Posterior cingulate gyrus (tissue), 11 donors: Measurements from ENCODE around the gene FNDC10.

Experiments used
- DNase-seq, 10 donors: peaks; one replicate each; pipeline versions ENCODE4 v3.0.0 to v3.0.0-alpha.2; 2020 to 2021; ENCODE audit warnings: mixed read lengths in 3 of 10
- intact Hi-C: fragments of 100-400 bp; cut with DNase I; formaldehyde crosslinking; loops from one replicate; pipeline ENCODE4 v1.15.1; 2023

Gene FNDC10

DNA sequence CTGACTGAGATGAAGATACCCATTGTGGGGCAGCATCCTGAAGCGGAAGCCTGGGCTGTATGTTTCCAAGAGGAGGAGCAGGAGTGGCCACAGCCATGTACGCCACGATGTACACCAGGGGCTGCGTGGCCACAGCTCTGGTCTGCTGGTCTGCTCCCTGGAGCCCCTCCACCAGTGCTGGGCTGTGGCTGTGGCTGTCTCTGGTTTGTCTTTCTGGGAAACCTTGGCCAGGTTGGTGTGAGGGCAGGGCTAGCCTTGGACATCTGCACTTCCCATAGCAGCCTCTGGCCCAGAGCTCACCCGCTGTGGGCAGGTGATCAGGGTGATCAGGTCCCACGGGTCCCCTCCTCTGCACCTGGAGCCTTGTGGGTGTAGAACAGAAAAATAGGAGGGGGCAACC is 18.0 kb upstream of the FNDC10 start:
- intact Hi-C loops = no loop called here
- peak in 1 of 10 donors; percentile 43 for DNase-seq

DNA sequence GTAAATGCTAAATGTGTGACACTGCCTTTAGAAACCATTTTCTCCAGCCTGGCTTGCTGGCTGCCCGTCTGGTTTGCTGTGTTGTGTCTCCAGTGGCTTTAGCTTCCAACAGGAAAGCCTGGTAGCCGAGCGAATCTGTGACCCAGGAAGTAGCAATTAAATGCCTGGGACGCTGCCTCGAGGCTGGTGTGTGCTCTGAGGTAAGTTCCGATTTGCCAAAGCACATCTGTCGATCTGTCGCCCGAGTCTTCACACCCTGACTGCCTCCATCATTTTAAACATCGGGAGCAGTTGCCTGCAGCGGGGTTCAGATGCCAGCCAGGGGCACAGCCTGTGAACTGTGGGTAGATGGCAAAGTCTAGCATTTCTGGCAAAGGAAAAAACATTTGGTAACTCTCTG is 17.6 kb upstream of the FNDC10 start:
- peak in 1 of 10 donors; percentile 14 for DNase-seq

GRCh38 chr1:1616838-1617237 is 16.9 kb upstream of the FNDC10 start:
- intact Hi-C loops = no loop called here
- peak in 1 of 10 donors; percentile 72 for DNase-seq

More for the DNA sequence above, 17.6 kb upstream of the FNDC10 start:
- intact Hi-C loops = no loop called here

GRCh38 chr1:1616045-1616790 is 16.3 kb upstream of the FNDC10 start:
- DNase-seq = peak in 3 of 10 donors; percentile 16 to 79 (median 30)
- intact Hi-C loops = no loop called here

DNA sequence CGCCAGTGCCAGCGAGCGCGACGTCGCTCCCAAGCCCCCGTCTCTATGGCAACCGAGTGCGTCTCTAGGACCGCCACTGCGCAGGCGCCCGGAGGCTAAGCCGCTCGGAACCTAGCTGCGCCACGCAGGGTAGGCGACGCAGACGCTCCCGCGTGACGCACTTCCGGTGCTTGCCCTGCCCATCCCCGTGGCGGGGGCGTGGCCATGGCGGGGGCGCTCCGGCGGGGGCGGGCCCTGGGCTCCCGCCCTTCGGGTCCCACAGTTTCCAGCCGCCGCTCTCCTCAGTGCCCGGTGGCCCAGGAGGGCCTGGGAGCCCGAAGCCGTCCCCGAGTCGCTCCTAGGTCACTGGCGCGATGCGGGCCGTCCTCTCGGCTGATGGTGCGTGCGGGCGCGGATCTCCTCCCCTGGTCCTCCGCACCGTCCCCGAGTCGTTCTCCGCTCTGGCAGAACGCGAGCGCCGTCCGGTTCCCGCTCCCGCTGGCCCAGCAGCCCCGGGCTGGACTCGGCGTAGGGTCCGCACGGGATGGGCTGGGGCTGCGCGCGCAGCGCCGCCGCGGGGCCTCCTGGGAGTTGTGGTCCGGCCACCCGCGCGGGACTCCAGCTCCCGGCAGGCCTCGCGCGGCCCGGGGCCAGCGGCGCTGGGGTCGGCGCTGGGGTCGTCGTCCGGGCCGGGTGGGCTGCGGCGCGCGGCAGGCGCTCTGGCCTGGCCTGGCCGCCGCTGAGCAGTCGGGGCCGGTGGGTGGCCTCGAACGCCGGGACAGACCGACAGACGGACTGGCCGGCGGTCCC is 15.5 kb upstream of the FNDC10 start, which contains the start of gene MIB2:
Gene MIB2, plus strand, starts transcription at position 245 of the 789 bp plus-strand sequence. CDS start 7,953 bp downstream, outside the sequence.
- intact Hi-C loops = loop anchor here (2.0 kb wide), 1 partner anchor 41 kb away; the partner anchor contains the start of gene SSU72
- peak; percentile 92 to 100 (median 96) for DNase-seq

DNA sequence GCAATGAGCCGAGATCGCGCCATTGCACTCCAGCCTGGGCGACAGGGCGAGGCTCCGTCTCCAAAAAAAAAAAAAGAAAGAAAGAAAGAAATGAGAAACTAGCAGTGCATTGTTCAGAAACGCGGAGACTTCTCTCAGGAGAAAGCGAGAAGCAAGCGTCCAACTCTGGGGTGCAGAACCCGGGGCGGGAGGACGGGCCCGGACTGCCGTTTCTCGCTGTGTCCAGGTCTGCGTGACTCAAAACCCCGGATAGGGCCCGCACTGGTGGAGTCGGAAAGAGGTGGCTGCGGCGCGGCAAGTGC is 15.0 kb upstream of the FNDC10 start:
- intact Hi-C loops = loop anchor here (2.0 kb wide), 1 partner anchor 40 kb away; the partner anchor contains the start of gene SSU72
- no peak for DNase-seq

DNA sequence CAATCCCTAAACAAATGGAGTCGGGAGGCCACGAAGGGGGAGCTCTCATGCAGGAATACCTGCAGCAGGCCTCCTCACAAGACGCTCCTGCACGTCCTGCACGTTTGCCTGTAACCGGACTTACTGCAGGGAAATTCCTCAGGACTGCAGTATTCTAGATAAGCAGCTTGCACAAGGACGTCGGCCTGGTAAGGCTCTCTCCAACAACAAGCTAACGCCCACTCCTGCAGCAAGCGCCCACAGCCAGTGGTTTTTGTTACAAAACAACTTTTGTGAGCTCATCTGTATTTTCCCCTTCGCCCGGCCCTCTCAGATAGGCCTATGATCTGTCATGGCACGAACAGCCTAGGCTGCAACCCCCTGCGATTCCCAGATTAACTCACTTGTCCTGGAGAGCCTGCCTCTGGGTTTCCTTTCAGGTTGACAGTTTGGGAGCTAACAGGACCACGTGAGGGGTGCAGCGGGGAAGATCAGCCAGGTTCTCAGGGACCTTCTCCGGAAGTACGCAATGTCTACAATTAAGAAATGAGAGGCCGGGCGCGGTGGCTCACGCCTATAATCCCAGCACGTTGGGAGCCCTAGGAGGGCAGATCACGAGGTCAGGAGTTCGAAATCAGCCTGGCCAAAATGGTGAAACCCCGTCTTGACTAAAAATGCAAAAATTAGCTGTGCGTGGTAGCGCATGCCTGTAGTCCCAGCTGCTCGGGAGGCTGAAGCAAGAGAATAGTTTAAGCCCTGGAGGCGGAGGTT is 14.4 kb upstream of the FNDC10 start:
- peak in 3 of 10 donors; percentile 29 to 47 (median 43) for DNase-seq
- intact Hi-C loops = loop anchor here (2.0 kb wide), 1 partner anchor 40 kb away; the partner anchor contains the start of gene SSU72

- no peak for DNase-seq
- intact Hi-C loops = loop anchor here (2.0 kb wide), 1 partner anchor 39 kb away; the partner anchor contains the start of gene SSU72
Observed at GRCh38 chr1:1613509-1614082, 13.7 kb upstream of the FNDC10 start.

GRCh38 chr1:1612104-1612400 is 12.1 kb upstream of the FNDC10 start:
- DNase-seq = no peak
- intact Hi-C loops = no loop called here

DNA sequence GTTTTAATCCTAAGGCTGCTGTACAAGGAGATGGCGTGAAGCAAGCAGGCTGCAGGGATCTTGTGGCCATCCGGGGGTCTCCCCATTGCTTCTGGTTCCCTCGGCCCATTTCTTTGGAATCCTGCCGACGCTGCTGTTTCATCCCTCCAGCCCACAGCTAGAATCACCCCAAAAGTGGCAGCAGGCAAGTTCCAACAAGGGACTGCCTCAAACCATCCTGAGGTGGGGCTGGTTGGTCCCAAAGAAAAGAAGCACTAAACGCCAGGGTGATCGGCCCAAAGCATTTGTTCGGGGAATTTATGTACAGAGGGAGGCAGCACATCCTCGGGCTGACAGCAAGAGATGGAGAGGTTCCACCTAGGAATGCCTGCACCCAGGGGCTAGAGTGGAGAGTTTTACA is 10.9 kb upstream of the FNDC10 start:
- DNase-seq = peak in 1 of 10 donors; percentile 53
- intact Hi-C loops = no loop called here

DNA sequence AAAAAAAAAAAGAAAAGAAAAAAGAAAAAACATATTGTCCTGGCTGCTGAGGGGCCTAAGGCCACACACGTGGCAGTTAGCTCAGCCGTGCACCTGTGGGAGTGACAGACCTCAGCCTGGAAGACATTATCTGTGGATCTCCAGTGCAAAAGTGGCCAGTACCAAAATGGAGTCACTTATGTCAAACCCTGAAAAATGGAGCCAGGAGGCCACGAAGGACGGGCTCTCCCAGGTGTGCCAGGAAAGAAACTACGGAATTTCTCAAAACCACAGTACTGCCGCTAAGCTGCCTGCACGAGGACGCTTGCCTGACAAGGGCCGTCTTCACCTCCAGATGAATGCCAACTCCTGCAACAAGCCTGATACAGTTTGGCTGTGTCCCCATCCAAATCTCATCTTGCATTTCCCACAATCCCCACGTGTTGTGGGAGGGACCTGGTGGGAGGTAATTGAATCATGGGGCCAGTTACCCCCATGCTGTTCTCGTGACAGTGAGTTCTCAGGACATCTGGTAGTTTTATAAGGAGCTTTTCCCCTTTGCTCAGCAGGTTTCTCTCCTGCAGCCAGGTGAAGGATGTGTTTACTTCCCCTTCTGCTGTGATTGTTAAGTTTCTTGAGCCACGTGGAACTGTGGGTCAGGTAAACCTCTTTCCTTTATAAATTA is 10.0 kb upstream of the FNDC10 start:
- peak in 2 of 10 donors; percentile 5 to 33 for DNase-seq
- intact Hi-C loops = no loop called here

DNA sequence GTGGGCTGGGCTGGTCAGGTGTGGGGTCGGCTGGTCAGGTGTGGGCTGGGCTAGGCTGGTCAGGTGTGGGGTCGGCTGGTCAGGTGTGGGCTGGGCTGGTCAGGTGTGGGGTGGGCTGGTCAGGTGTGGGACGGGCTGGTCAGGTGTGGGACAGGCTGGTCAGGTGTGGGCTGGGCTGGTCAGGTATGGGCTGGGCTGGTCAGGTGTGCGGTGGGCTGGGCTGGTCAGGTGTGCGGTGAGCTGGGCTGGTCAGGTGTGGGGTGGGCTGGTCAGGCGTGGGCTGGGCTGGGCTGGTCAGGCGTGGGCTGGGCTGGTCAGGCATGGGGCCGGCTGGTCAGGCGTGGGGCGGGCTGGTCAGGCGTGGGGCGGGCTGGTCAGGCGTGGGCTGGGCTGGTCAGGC is 6.3 kb upstream of the FNDC10 start:
- peak in 2 of 10 donors; percentile 53 for DNase-seq
- intact Hi-C loops = no loop called here

GRCh38 chr1:1605724-1606123 is 5.8 kb upstream of the FNDC10 start:
- peak in 3 of 10 donors; percentile 34 to 76 (median 59) for DNase-seq

GRCh38 chr1:1605034-1605591 is 5.2 kb upstream of the FNDC10 start:
- peak in 3 of 10 donors; percentile 45 to 60 (median 59) for DNase-seq
- intact Hi-C loops = no loop called here

More at GRCh38 chr1:1605724-1606123, 5.8 kb upstream of the FNDC10 start:
- intact Hi-C loops = no loop called here

- intact Hi-C loops = no loop called here
- peak in 3 of 10 donors; percentile 39 to 74 (median 61) for DNase-seq
Observed at GRCh38 chr1:1604374-1605033, 4.6 kb upstream of the FNDC10 start.

DNA sequence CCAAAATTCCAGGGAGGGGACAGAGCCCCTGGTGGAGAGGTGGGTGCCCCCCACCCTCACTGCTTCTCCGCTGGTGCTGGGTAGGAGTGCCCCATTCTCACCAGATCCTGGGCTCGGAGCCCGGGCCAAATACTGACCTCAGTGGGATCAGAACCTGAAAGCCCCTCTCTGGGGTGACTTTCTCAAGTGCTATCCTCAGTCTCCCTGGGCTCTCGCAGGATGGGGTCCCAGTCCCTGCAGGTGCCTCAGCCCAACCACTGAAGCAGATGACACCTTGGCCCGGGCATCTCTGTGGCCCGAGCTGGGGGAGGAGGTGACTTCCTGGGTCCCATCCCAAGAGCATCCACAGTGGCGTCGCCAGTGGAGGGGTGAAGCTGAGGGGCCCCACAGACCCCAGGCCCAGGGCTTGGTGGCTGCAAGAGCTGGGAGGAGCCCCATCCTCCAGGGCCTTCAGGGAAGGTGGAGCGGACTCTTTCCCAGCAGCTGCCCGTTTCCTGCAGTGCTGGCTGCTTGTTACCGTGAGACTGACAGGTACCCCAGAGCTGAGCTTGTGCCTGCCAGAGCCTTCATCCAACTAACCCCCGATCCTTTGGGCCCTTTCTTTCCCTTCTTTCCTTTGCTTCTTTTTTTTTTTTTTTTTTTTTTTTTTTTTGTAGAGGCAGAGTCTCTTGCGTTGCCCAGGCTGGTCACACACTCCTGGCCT is 3.9 kb upstream of the FNDC10 start:
- intact Hi-C loops = no loop called here
- peak in 3 of 10 donors; percentile 39 to 73 (median 67) for DNase-seq

GRCh38 chr1:1602968-1603506 is 3.1 kb upstream of the FNDC10 start:
- peak in 2 of 10 donors; percentile 52 to 67 for DNase-seq
- intact Hi-C loops = no loop called here
